Stimulated activated CD4-positive, alpha-beta T cell treated with anti-CD3 and anti-CD28 coated beads, TNF-alpha, amount 100 ng/mL, for 24 hours (primary cell): Measurements from ENCODE around the gene FAM228B.
"Not testable (repeated sequence)": the region's sequence is repeated elsewhere in the genome, so short reads cannot be mapped to it uniquely, and the experiment has no call there.

Source experiments
- DNase-seq, 3 experiments: peaks; one replicate each; pipeline ENCODE4 v3.0.0-alpha.2; 2020; ENCODE audit warnings: low read depth in 3 of 3

Gene FAM228B

GRCh38 chr2:24102677-24103076, 20.6 kb upstream of the FAM228B start:
- DNase-seq: no peak

GRCh38 chr2:24104110-24104650, 19.1 kb upstream of the FAM228B start:
- DNase-seq: no peak

GRCh38 chr2:24104906-24105305, 18.4 kb upstream of the FAM228B start:
- no peak for DNase-seq

- no peak for DNase-seq
Measured at GRCh38 chr2:24105816-24106215, 17.5 kb upstream of the FAM228B start.

GRCh38 chr2:24106786-24107185, 16.5 kb upstream of the FAM228B start:
- DNase-seq: no peak

- no peak for DNase-seq
Measured at GRCh38 chr2:24107336-24107735, 15.9 kb upstream of the FAM228B start.

- DNase-seq: not testable (repeated sequence)
Measured at GRCh38 chr2:24109431-24109830, 13.8 kb upstream of the FAM228B start.

GRCh38 chr2:24110660-24111303, 12.5 kb upstream of the FAM228B start:
- no peak for DNase-seq

GRCh38 chr2:24111407-24111901, 11.8 kb upstream of the FAM228B start:
- DNase-seq: no peak

- DNase-seq: no peak
Measured at GRCh38 chr2:24115057-24115456, 8.2 kb upstream of the FAM228B start.

GRCh38 chr2:24117902-24118301, 5.4 kb upstream of the FAM228B start:
- DNase-seq: no peak

- no peak for DNase-seq
Measured at GRCh38 chr2:24121066-24121465, 2.2 kb upstream of the FAM228B start.

- DNase-seq: no peak
Measured at GRCh38 chr2:24121469-24121868, 1.8 kb upstream of the FAM228B start.

- DNase-seq: no peak
Measured at GRCh38 chr2:24122366-24123194, 689 bp upstream of the FAM228B start.

GRCh38 chr2:24123922-24124580, 782 bp downstream of the FAM228B start:
- DNase-seq: peak in 1 of 3 experiments; percentile 12

GRCh38 chr2:24125956-24126355, 2.7 kb downstream of the FAM228B start:
- no peak for DNase-seq

- DNase-seq: no peak
Measured at GRCh38 chr2:24132543-24132942, 9.3 kb downstream of the FAM228B start.

GRCh38 chr2:24140305-24140704, 17.0 kb downstream of the FAM228B start:
- not testable (repeated sequence) for DNase-seq

- DNase-seq: no peak
Measured at GRCh38 chr2:24147364-24147763, 24.1 kb downstream of the FAM228B start.

GRCh38 chr2:24152413-24153197, 29.3 kb downstream of the FAM228B start:
- no peak for DNase-seq

- DNase-seq: no peak
Measured at GRCh38 chr2:24153478-24153877, 30.2 kb downstream of the FAM228B start.
